HG03521 (cell line): ENCODE measurements around the gene SHISAL2A.
A peak's percentile ranks its signal among the peaks of the same experiment; 100 is the strongest.

ENCODE experiments used
- ATAC-seq: cut with Tn5 transposase; IDR thresholded peaks from one replicate; pipeline ENCODE4 v1.9.1; 2021; ENCODE audit warnings: mild to moderate bottlenecking, moderate library complexity; ENCODE audit not compliant: unreplicated experiment

Gene SHISAL2A

GRCh38 chr1:52615489-52616042 lies 17.4 kb upstream of the SHISAL2A start:
- no peak for ATAC-seq

GRCh38 chr1:52621950-52622349 lies 11.0 kb upstream of the SHISAL2A start:
- no peak for ATAC-seq

GRCh38 chr1:52623812-52624211 lies 9.2 kb upstream of the SHISAL2A start:
- ATAC-seq: no peak

- no peak for ATAC-seq
These were observed 5.9 kb upstream of the SHISAL2A start for GRCh38 chr1:52627028-52627427.

GRCh38 chr1:52628614-52629324 lies 4.2 kb upstream of the SHISAL2A start:
- no peak for ATAC-seq

- no peak for ATAC-seq
These were observed 3.7 kb upstream of the SHISAL2A start for GRCh38 chr1:52629325-52629643.

GRCh38 chr1:52629667-52630066 lies 3.3 kb upstream of the SHISAL2A start:
- no peak for ATAC-seq

GRCh38 chr1:52631759-52632331 lies 1.1 kb upstream of the SHISAL2A start:
- ATAC-seq: no peak

- ATAC-seq: no peak
These were observed 355 bp downstream of the SHISAL2A start for GRCh38 chr1:52633291-52633754.

- no peak for ATAC-seq
These were observed 1.1 kb downstream of the SHISAL2A start for GRCh38 chr1:52634111-52634510.

- ATAC-seq: no peak
These were observed 2.5 kb downstream of the SHISAL2A start for GRCh38 chr1:52635321-52636089.

- peak; percentile 70 for ATAC-seq
These were observed 4.0 kb downstream of the SHISAL2A start for GRCh38 chr1:52636721-52637695.

GRCh38 chr1:52637946-52638345 lies 5.0 kb downstream of the SHISAL2A start:
- no peak for ATAC-seq

- no peak for ATAC-seq
These were observed 7.7 kb downstream of the SHISAL2A start for GRCh38 chr1:52640697-52641096.

- no peak for ATAC-seq
These were observed 8.3 kb downstream of the SHISAL2A start for GRCh38 chr1:52641307-52641706.

GRCh38 chr1:52645261-52645660 lies 12.3 kb downstream of the SHISAL2A start:
- ATAC-seq: no peak

- no peak for ATAC-seq
These were observed 18.9 kb downstream of the SHISAL2A start for GRCh38 chr1:52651904-52652303.

GRCh38 chr1:52653207-52653849 lies 20.4 kb downstream of the SHISAL2A start:
- no peak for ATAC-seq

GRCh38 chr1:52654063-52654462 lies 21.1 kb downstream of the SHISAL2A start:
- no peak for ATAC-seq

GRCh38 chr1:52657702-52658101 lies 24.7 kb downstream of the SHISAL2A start:
- ATAC-seq: no peak
